HK-2 (cell line): Measurements from ENCODE around the gene ACAA1.
"Not testable (repeated sequence)": the region's sequence is repeated elsewhere in the genome, so short reads cannot be mapped to it uniquely, and the experiment has no call there.

ENCODE experiments used
- DNase-seq: peaks from one replicate; pipeline ENCODE4 v3.0.0-alpha.2; 2018; ENCODE audit not compliant: unreplicated experiment

Gene ACAA1

GRCh38 chr3:38107911-38108648, 28.8 kb downstream of the ACAA1 start:
- DNase-seq: no peak

- no peak for DNase-seq
Measured at GRCh38 chr3:38105525-38105924, 31.4 kb downstream of the ACAA1 start.

GRCh38 chr3:38102444-38102814, 34.5 kb downstream of the ACAA1 start:
- DNase-seq: no peak

- DNase-seq: no peak
Measured at GRCh38 chr3:38101811-38102443, 35.0 kb downstream of the ACAA1 start.

- no peak for DNase-seq
Measured at GRCh38 chr3:38100498-38100897, 36.4 kb downstream of the ACAA1 start.

GRCh38 chr3:38099518-38099917, 37.4 kb downstream of the ACAA1 start:
- no peak for DNase-seq

GRCh38 chr3:38098376-38098723, 38.6 kb downstream of the ACAA1 start:
- DNase-seq: no peak

GRCh38 chr3:38097446-38098375, 39.2 kb downstream of the ACAA1 start:
- no peak for DNase-seq

- no peak for DNase-seq
Measured at GRCh38 chr3:38095669-38096483, 41.1 kb downstream of the ACAA1 start.

- DNase-seq: no peak
Measured at GRCh38 chr3:38094999-38095398, 41.9 kb downstream of the ACAA1 start.

- no peak for DNase-seq
Measured at GRCh38 chr3:38090453-38090852, 46.5 kb downstream of the ACAA1 start.

GRCh38 chr3:38089163-38089562, 47.8 kb downstream of the ACAA1 start:
- DNase-seq: no peak

- DNase-seq: no peak
Measured at GRCh38 chr3:38088126-38089078, 48.5 kb downstream of the ACAA1 start.

GRCh38 chr3:38087278-38087677, 49.6 kb downstream of the ACAA1 start:
- DNase-seq: not testable (repeated sequence)

- no peak for DNase-seq
Measured at GRCh38 chr3:38086496-38086895, 50.4 kb downstream of the ACAA1 start.

GRCh38 chr3:38085943-38086324, 51.0 kb downstream of the ACAA1 start:
- DNase-seq: no peak

GRCh38 chr3:38085311-38085942, 51.5 kb downstream of the ACAA1 start:
- DNase-seq: no peak

GRCh38 chr3:38084334-38085310, 52.3 kb downstream of the ACAA1 start:
- no peak for DNase-seq

GRCh38 chr3:38083871-38084333, 53.0 kb downstream of the ACAA1 start:
- no peak for DNase-seq
